ENCODE data around the gene FAM174C.

The FAM174C gene

GRCh38 chr19:1273263-1274041 is 1.9 kb upstream of the FAM174C start:
- DNase-seq (peak; percentile 17), ATAC-seq (no peak)

GRCh38 chr19:1274081-1274851 is 1.1 kb upstream of the FAM174C start:
- DNase-seq (peak; percentile 21), ATAC-seq (no peak)

GRCh38 chr19:1274852-1275259 is 474 bp upstream of the FAM174C start:
- DNase-seq: peak; percentile 24
- ATAC-seq: no peak

- ATAC-seq: no peak
- DNase-seq: no peak
Observed at GRCh38 chr19:1275976-1276627, 772 bp downstream of the FAM174C start.

GRCh38 chr19:1276628-1277022 is 1.3 kb downstream of the FAM174C start:
- DNase-seq (peak; percentile 53), ATAC-seq (no peak)

GRCh38 chr19:1277061-1277460 is 1.7 kb downstream of the FAM174C start:
- ATAC-seq: no peak
- peak; percentile 19 for DNase-seq

GRCh38 chr19:1278074-1278473 is 2.7 kb downstream of the FAM174C start:
- DNase-seq (no peak), ATAC-seq (no peak)

GRCh38 chr19:1278713-1279660 is 3.7 kb downstream of the FAM174C start:
- ATAC-seq: no peak
- no peak for DNase-seq

GRCh38 chr19:1279782-1280341 is 4.5 kb downstream of the FAM174C start:
- ATAC-seq: peak; percentile 14
- peak; percentile 85 for DNase-seq

GRCh38 chr19:1280636-1281568 is 5.6 kb downstream of the FAM174C start:
- ATAC-seq (no peak), DNase-seq (no peak)

- ATAC-seq (no peak), DNase-seq (no peak)
Observed at GRCh38 chr19:1281569-1282287, 6.4 kb downstream of the FAM174C start.

- ATAC-seq: no peak
- no peak for DNase-seq
Observed at GRCh38 chr19:1282588-1283206, 7.4 kb downstream of the FAM174C start.

GRCh38 chr19:1283207-1283916 is 8.0 kb downstream of the FAM174C start:
- DNase-seq: no peak
- no peak for ATAC-seq

- DNase-seq (no peak), ATAC-seq (no peak)
Observed at GRCh38 chr19:1283917-1284292, 8.6 kb downstream of the FAM174C start.

GRCh38 chr19:1284293-1284978 is 9.1 kb downstream of the FAM174C start:
- no peak for DNase-seq
- ATAC-seq: no peak

GRCh38 chr19:1284979-1285736 is 9.8 kb downstream of the FAM174C start:
- ATAC-seq (no peak), DNase-seq (no peak)

GRCh38 chr19:1285737-1286360 is 10.5 kb downstream of the FAM174C start, which contains the start of gene EFNA2:
TSS of gene EFNA2 (plus strand) at chr19:1285873. CDS start at chr19:1286169, 296 bp downstream.
- no peak for DNase-seq
- ATAC-seq: no peak
